ENCODE data around the gene PHETA2.

The PHETA2 gene

GRCh38 chr22:42074132-42074811, at the start of gene PHETA2:
TSS of gene PHETA2 (plus strand) at chr22:42074248. CDS start at chr22:42077294, 3,046 bp downstream.
- TF ChIP-seq TCF12 (IDR thresholded peaks at IDR 0.05; ENCODE audit: low read depth) (no peak), CREB1 (IDR thresholded peaks at IDR 0.05; ENCODE audit: low read depth) (no peak), TAF1 (IDR thresholded peaks at IDR 0.05; ENCODE audit: low read depth) (no peak), USF1 (IDR thresholded peaks at IDR 0.05) (no peak), FOXM1 (IDR thresholded peaks at IDR 0.05; ENCODE audit: borderline replicate concordance, low read depth) (no peak), ZBTB7A (IDR thresholded peaks at IDR 0.05; ENCODE audit: low read depth) (no peak)

- TF ChIP-seq TEAD4 (IDR thresholded peaks at IDR 0.05), result no peak
- no peak for TF ChIP-seq REST (IDR thresholded peaks at IDR 0.05; ENCODE audit: low read depth)
- TF ChIP-seq USF1 (IDR thresholded peaks at IDR 0.05), result no peak
- TF ChIP-seq TCF12 (IDR thresholded peaks at IDR 0.05; ENCODE audit: low read depth), result no peak
- no peak for TF ChIP-seq TAF1 (IDR thresholded peaks at IDR 0.05; ENCODE audit: low read depth)
- no peak for TF ChIP-seq FOXM1 (IDR thresholded peaks at IDR 0.05; ENCODE audit: borderline replicate concordance, low read depth)
- no peak for TF ChIP-seq RAD21 (IDR thresholded peaks at IDR 0.05; ENCODE audit: low read depth)
- TF ChIP-seq CEBPB (IDR thresholded peaks at IDR 0.05), result no peak
- no peak for TF ChIP-seq ZBTB7A (IDR thresholded peaks at IDR 0.05; ENCODE audit: low read depth)
- no peak for TF ChIP-seq YY1 (IDR thresholded peaks at IDR 0.05; ENCODE audit: low read depth)
Measured at GRCh38 chr22:42025421-42025820, 48.6 kb upstream of the PHETA2 start.

- TF ChIP-seq CEBPB (IDR thresholded peaks at IDR 0.05) (no peak), TCF12 (IDR thresholded peaks at IDR 0.05; ENCODE audit: low read depth) (no peak)
Measured at GRCh38 chr22:42026705-42027104, 47.3 kb upstream of the PHETA2 start.

GRCh38 chr22:42033263-42034181, 40.5 kb upstream of the PHETA2 start:
- TF ChIP-seq FOXM1 (IDR thresholded peaks at IDR 0.05; ENCODE audit: borderline replicate concordance, low read depth) (no peak), TEAD4 (IDR thresholded peaks at IDR 0.05) (no peak), TCF12 (IDR thresholded peaks at IDR 0.05; ENCODE audit: low read depth) (no peak), ZBTB7A (IDR thresholded peaks at IDR 0.05; ENCODE audit: low read depth) (no peak)

- no peak for TF ChIP-seq YY1 (IDR thresholded peaks at IDR 0.05; ENCODE audit: low read depth)
Measured at GRCh38 chr22:42035256-42035655, 38.8 kb upstream of the PHETA2 start.

GRCh38 chr22:42039271-42039670, 34.8 kb upstream of the PHETA2 start:
- TF ChIP-seq CEBPB (IDR thresholded peaks at IDR 0.05) (no peak), NFIC (IDR thresholded peaks at IDR 0.05) (no peak), TAF1 (IDR thresholded peaks at IDR 0.05; ENCODE audit: low read depth) (no peak), ZBTB7A (IDR thresholded peaks at IDR 0.05; ENCODE audit: low read depth) (no peak), TEAD4 (IDR thresholded peaks at IDR 0.05) (no peak), USF1 (IDR thresholded peaks at IDR 0.05) (no peak), CREB1 (IDR thresholded peaks at IDR 0.05; ENCODE audit: low read depth) (no peak), MAX (IDR thresholded peaks at IDR 0.05) (no peak), TCF12 (IDR thresholded peaks at IDR 0.05; ENCODE audit: low read depth) (no peak), EGR1 (IDR thresholded peaks at IDR 0.05) (no peak), RAD21 (IDR thresholded peaks at IDR 0.05; ENCODE audit: low read depth) (no peak), EP300 (IDR thresholded peaks at IDR 0.05; ENCODE audit: borderline replicate concordance) (no peak), REST (IDR thresholded peaks at IDR 0.05; ENCODE audit: low read depth) (no peak), YY1 (IDR thresholded peaks at IDR 0.05; ENCODE audit: low read depth) (no peak)

All from Ishikawa (cell line).